Inflammatory macrophage treated with lipopolysaccharide for 1 hour (primary cell): Measurements from ENCODE around the gene PSMG3.

ENCODE experiments used
- DNase-seq, 2 donors: peaks; one replicate each; pipeline ENCODE4 v3.0.0-alpha.2; 2020 to 2022

Gene PSMG3

GRCh38 chr7:1579481-1580421 lies 9.9 kb upstream of the PSMG3 start:
- DNase-seq = peak; percentile 29 to 73

GRCh38 chr7:1578513-1578912 lies 8.7 kb upstream of the PSMG3 start:
- no peak for DNase-seq

GRCh38 chr7:1576521-1577253 lies 6.9 kb upstream of the PSMG3 start:
- no peak for DNase-seq

DNA sequence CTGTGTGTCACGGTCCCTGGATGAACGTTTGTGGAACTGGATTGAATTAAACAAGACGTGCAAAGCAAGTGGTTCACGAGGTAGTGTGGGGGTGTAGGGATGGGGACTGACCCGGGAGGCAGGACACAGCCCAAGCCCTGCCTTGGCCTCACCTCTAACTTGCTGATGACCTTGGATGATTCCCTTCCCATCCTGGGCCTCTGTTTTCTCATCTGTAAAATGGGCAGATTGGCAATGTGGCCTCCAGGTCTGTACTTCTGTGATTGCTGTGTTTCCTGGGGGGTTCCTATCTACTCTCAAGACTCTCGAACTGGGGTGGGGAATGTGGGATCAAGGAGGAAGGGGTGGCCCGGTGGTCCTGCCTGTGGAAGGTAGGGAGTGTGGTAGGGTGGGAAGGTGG lies 6.0 kb upstream of the PSMG3 start:
- no peak for DNase-seq

DNA sequence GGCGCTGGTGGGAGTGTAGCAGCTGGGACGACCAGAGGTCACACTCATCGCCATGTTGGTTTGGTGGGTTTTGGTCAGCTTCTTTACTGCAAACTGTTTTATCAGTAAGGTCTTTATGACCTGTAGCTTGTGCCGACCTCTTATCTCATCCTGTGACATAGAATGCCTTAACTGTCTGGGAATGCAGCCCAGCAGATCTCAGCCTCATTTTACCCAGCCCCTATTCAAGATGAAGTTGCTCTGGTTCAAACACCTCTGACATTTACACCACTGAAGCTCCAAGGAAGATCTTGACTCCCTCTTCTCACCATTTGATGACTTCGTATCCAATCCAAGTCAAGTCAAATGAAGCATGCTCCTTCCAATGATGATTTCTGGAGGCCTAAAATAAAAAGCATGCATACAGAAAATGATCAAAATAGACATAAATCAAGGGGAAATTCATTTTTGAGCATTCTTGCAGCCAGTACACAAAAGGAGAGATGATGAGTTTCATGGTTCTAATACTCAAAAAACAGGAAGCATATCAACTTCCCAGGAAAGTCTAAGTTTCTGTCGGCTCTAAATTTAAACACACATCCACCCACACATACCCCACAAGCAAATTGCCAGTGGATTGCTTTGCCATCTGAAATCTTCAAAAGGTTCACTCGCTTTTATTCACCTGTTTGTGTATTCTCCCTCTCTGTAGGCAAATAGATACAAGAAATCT lies 2.4 kb upstream of the PSMG3 start:
- peak; percentile 31 to 54 for DNase-seq

- DNase-seq = no peak
Observed at GRCh38 chr7:1569440-1569832, 396 bp downstream of the PSMG3 start.

DNA sequence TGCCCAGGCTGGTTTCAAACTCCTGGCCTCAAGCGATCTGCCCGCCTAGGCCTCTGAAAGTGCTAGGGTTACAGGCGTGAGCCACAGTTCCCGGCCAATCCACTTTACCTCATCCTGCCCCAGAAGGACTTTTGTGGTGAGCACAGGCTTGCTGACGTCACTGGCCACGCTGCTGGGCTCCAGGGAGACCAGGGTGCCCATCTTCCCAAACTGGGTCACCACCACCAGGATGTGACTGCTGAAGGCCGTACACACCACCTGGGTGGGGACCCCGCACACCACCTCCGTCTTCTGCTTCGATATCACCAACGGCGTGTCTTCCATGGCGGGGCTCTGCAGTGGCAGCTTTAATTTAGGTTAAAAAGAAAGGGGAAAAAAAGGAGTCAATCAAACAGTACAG lies 816 bp downstream of the PSMG3 start:
- DNase-seq = peak in 1 of 2 donors; percentile 18

- no peak for DNase-seq
Observed at GRCh38 chr7:1567896-1568510, 1.8 kb downstream of the PSMG3 start.

DNA sequence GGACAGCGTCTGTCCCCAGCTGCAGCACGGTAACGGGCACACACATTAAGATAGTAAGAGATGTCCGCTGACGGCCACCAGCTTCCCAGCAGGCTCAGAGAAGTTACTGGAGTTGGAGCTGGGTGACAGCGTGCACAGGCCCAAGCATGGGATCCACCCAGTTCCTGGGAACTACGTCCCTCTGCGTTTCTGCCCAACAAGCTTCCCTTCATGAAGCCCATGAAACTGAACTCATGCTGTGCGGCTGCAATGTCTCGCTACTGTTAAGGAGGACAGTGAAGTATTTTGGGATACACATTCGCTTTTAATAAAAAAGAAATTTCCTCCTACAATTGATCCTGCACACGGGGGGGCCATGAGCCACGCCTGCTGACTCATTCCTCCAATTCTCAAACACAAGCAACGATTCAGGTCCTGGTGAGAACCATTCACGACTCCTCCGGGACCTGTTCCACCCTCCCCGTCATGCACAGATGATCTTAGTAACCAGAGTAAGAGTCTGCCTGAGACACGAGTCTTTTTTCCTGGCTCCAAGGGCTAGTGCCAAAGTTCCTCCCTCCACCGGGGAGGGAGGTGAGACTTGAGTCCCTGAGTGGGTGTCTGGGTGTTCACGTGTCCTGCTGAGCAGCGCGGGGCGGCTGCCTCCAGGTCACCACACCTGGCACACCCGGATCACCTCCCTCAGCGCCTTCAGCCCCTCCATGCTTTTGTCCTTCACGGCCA lies 2.6 kb downstream of the PSMG3 start:
- no peak for DNase-seq

DNA sequence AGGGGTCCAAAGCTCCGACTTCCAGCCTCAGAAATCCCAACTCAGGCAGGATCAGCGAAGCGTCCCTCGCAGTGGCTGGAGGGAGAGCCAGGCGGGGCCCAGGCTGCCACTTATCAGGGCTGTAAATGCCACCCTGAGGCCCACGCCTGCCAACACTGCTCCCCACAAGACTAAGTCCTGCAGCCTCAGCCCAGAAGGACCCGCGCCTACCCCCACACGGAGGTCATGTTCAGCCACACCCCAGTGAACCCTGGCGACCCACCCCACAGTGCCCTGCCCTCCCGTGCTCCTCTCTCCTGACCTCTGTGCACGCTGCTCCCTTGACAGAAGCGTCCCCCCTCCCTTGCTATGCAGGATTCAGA lies 3.2 kb downstream of the PSMG3 start:
- no peak for DNase-seq

GRCh38 chr7:1564603-1565022 lies 5.2 kb downstream of the PSMG3 start:
- peak in 1 of 2 donors; percentile 37 for DNase-seq

- DNase-seq = peak in 1 of 2 donors; percentile 2
Observed at GRCh38 chr7:1563981-1564602, 5.7 kb downstream of the PSMG3 start.

- no peak for DNase-seq
Observed at GRCh38 chr7:1562597-1563051, 7.2 kb downstream of the PSMG3 start.

DNA sequence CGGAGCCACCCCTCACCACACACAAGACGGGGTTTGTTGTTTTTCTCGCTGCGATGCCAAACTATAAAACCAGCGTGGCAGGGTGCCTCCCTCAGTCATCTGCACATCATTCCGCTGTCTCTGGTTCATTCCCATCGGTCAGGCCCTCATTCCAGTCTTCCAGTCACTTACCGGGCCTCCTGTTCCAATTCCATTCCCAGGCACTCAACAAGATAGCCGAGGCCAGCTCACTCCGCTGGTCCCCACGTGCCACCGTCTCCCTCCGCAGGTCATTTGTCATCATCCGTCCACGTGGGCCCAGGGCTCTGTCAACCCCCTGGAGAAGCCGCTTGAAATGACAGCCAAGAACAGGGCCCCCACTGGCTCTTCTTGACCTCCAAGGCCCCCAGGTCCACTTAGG lies 7.7 kb downstream of the PSMG3 start:
- DNase-seq = no peak

GRCh38 chr7:1561036-1561940 lies 8.5 kb downstream of the PSMG3 start:
- DNase-seq = no peak

DNA sequence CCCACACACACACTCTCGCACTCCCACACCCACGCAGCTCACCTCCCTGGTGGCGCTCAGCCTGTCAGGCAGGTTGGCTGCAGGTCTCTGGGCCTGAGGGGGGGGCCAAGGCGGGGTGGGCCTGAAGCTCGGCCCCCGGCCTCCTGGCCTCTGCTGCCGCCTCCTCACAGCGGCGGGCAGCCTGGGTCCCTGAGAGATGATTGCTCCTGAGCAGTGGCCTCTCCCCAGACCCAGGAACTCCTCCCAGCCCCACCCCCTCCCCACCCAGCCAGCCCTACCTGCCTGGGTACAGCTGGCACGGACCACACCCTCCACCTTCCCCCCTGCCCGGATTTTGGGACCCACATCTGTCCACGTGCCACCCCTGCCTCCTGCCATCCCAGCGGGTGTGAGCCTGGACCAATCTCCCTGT lies 9.2 kb downstream of the PSMG3 start:
- no peak for DNase-seq

GRCh38 chr7:1559626-1560590 lies 9.9 kb downstream of the PSMG3 start:
- DNase-seq = no peak

DNA sequence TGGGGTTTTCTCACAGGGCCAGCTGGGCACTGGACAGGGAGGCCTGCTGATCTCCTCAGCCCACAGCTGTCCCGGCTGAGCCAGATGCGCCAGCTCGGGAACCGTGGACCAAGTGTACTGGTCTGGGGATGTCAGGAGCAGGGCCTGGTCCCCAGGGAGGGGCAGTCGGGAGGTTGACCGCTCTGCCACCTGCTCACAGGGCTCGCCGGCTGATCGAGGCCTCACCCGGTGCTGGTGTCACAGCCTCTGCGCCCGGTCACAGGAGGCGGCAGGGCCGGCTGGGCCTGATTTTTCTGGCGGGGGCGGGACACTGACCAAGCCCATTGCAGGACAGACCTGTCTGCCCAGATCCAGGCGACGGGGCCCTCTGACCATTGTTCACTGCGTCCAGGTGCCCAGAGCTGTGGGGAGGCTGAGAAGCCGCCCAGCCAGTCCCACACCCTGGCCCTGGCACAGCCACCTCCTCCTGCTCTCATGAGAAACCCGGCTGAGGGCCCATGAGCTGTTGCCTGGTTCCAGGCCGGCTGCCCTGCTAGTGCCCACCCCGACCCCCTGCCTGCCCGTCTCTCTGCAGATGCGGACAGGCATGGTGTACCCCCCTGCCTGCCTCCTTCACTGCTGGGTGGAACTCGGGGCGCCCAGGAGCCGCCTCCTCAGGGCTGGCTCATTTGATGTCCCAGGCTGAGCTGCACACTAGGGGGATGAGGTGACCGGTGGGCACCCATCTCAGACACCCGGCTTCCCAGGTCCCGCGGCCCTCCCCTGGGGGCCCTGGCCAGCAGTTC lies 10.8 kb downstream of the PSMG3 start:
- no peak for DNase-seq
